Bronchial epithelial cell (primary cell): ENCODE data around the gene BCL7A. TPM values are rescaled to one million over a fixed set of nuclear protein-coding genes. Genes with fewer than 3 reads are reported as not detected.

ENCODE experiments used
- DNase-seq: peaks from one replicate; pipeline ENCODE4 v3.0.0-alpha.2; 2010; ENCODE audit warnings: low read depth
- FAIRE-seq: peaks from 2 replicates; lab custom pipeline; 2011; peaks lifted over from hg19 to GRCh38; lab: Jason Lieb, UNC
- H3K27me3 ChIP-seq: 2 replicates; pipeline ENCODE4 v1.5.1; 2011; ENCODE audit warnings: low read length; ENCODE audit not compliant: control insufficient read depth, insufficient read depth
- H3K36me3 ChIP-seq: 2 replicates; pipeline ENCODE4 v1.5.1; 2011; ENCODE audit warnings: low read length; ENCODE audit not compliant: control insufficient read depth, insufficient read depth
- H3K4me3 ChIP-seq: 2 replicates; pipeline ENCODE4 v1.5.1; 2011; ENCODE audit warnings: mild to moderate bottlenecking, low read depth, low read length, control low read depth
- CTCF ChIP-seq: IDR thresholded peaks from 2 replicates; pipeline ENCODE4 v1.5.1; 2011; ENCODE audit warnings: mild to moderate bottlenecking, moderate library complexity, low read length, control low read depth, inconsistent platforms; ENCODE audit not compliant: insufficient read depth, severe bottlenecking
- total RNA-seq: library from RNA; depleted of rRNA; stranded (reverse); fragments of >200 nt; gene quantifications from 2 replicates; pipeline ENCODE4 v1.2.1, GENCODE V29; 2014

The BCL7A gene
- total RNA-seq, 1 donor from 2014 or later, result 17.1 TPM

GRCh38 chr12:121989276-121990113, 32.2 kb upstream of the BCL7A start:
- no peaks in the 10 kb centered on the region for H3K36me3 ChIP-seq
- H3K4me3 ChIP-seq, result no peak overlapping the region
- no peaks in the 10 kb centered on the region for H3K27me3 ChIP-seq
- FAIRE-seq, result no peak
- DNase-seq, result no peak
- no peak for TF ChIP-seq CTCF

DNA sequence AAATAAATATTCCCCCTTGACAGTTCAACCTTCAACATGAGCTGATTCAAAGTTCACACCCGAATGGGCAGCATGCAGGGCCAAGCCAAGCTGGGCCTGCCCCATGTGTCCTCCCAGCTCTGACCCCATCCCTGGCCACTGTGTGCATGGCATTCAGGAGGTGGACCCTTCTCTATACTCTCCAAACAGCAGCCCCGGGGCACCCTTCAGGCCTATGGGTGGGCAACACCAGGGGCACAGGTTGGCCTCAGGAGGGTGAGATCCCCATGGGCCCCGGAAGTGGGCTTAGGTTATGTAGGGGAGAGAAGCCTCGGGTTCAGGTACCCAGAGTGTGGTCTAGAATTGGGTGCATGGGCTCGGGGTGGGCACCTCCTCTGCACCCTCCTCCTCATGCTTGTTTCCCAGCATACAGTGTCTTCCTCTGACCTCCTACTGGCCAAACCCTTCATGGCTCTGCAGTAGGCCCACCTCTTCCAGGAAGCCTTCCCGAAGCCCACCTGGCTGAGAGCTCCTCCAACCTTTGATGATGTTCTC, 31.5 kb upstream of the BCL7A start:
- no peak for FAIRE-seq
- Histone ChIP-seq H3K4me3 (no peak overlapping the region), H3K36me3 (no peaks in the 10 kb centered on the region), H3K27me3 (no peaks in the 10 kb centered on the region)
- no peak for DNase-seq
- no peak for TF ChIP-seq CTCF

DNA sequence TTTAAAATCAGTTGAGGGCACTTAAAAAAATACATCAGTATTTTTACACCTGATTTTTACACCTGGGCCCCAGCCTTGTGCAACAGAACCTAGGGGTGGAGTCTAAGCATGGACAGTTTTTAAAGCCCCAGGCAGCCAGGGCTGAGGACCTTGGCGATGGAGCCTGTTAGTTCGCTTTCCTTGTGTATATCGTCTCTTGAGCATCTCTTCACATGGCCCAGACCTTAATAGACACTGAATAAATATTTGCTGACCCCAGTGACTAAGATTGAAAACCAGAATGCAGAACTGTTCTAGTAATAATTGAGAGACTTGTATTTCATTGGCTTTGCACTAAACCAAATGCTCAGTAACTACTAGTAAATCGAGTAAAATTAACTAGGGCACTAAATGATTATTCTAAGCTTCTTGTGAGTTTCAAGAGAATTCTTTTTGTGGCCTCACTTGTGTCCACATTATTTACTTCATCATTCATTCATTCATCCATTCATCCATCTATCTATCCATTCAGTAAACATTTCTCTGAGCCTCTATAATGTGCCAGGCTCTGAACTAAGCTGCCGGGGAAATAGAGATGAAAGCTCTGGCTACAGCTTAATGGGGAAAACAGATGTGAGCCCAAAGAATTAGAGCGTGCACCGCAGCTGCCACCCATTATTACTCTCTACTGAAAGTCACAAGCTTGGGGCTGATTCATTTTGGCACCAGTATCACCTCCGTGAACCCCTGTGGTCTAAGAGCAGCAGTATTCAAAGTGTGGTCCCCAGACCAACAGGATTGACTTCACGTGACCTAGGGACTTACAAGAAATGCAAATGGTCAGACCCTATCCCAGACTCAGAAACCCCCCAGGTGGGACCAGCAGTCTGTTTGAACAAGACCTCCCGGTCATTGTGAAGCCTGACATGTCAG, 30.7 kb upstream of the BCL7A start:
- DNase-seq (peak; percentile 19), FAIRE-seq (no peak)
- Histone ChIP-seq H3K36me3 (no peaks in the 10 kb centered on the region), H3K4me3 (no peak overlapping the region), H3K27me3 (no peaks in the 10 kb centered on the region)
- no peak for TF ChIP-seq CTCF

GRCh38 chr12:121992059-121992879, 29.4 kb upstream of the BCL7A start:
- TF ChIP-seq CTCF, result no peak
- FAIRE-seq (peak; percentile 97), DNase-seq (peak; percentile 100)
- Histone ChIP-seq H3K36me3 (no peaks in the 10 kb centered on the region), H3K4me3 (no peak overlapping the region), H3K27me3 (no peaks in the 10 kb centered on the region)
